Erythroblast (primary cell): ENCODE results near the gene ARL15.

Source experiments
- GATA1 ChIP-seq: IDR thresholded peaks from 2 replicates; pipeline ENCODE4 v1.6.1; 2011; ENCODE audit warnings: low read depth, mild to moderate bottlenecking, control low read depth, low read length, moderate library complexity
- POLR2A ChIP-seq: IDR thresholded peaks from 2 replicates; pipeline ENCODE4 v1.6.1; 2011; ENCODE audit warnings: mild to moderate bottlenecking, low read length

- TF ChIP-seq POLR2A (no peak), GATA1 (no peak)
Measured at GRCh38 chr5:54291498-54291897, 18.9 kb downstream of the ARL15 start.
